T-helper 2 cell (primary cell): Measurements from ENCODE around the gene TEX28.
"Not testable (repeated sequence)": the region's sequence is repeated elsewhere in the genome, so short reads cannot be mapped to it uniquely, and the experiment has no call there.

Experiments used
- DNase-seq, 5 experiments: peaks; one replicate each; pipeline versions ENCODE4 v3.0.0 to v3.0.0-alpha.2; 2012 to 2022

Gene TEX28

GRCh38 chrX:154239982-154240503, 54.9 kb downstream of the TEX28 start:
- DNase-seq = not testable (repeated sequence)

- DNase-seq = not testable (repeated sequence)
Measured at GRCh38 chrX:154238939-154239559, 55.9 kb downstream of the TEX28 start.

GRCh38 chrX:154233620-154234019, 61.3 kb downstream of the TEX28 start:
- not testable (repeated sequence) for DNase-seq

GRCh38 chrX:154231443-154231842, 63.5 kb downstream of the TEX28 start:
- DNase-seq = not testable (repeated sequence)

- DNase-seq = not testable (repeated sequence)
Measured at GRCh38 chrX:154226706-154227105, 68.2 kb downstream of the TEX28 start.

- not testable (repeated sequence) for DNase-seq
Measured at GRCh38 chrX:154225292-154225691, 69.6 kb downstream of the TEX28 start.
